Measurements from ENCODE around the gene NANOS3. TPM values are rescaled to one million over a fixed set of nuclear protein-coding genes. Genes with fewer than 3 reads are reported as not detected.

The NANOS3 gene
- total and polyA plus RNA-seq, 4 experiments from 2014 or later = not detected

GRCh38 chr19:13885826-13886365 lies 9.0 kb downstream of the NANOS3 start:
- POLR2A ChIA-PET (ENCODE audit: partially characterized antibody) = no interaction called here
- H3K4me3 Mint-ChIP-seq = peak overlapping the region in 1 of 8 donors; percentile 41
- CTCF ChIA-PET (ENCODE audit: partially characterized antibody) = interaction anchor here (0.6 to 11.8 kb wide), 5 partner anchors 17 to 214 kb away, joined by 3 to 111 read pairs (median 6); no protein-coding TSS in a partner anchor
- DNase-seq = no peak
- no peak overlapping the region for H3K27ac ChIP-seq (ENCODE audit: low read depth, low read length)
- H3K27me3 Mint-ChIP-seq = no peaks in the 10 kb centered on the region
- H3K36me3 Mint-ChIP-seq = no peaks in the 10 kb centered on the region
- H3K27ac Mint-ChIP-seq = peak overlapping the region in 1 of 7 donors; percentile 68
- peaks cover 32% of the 10 kb centered on the region for H3K4me1 ChIP-seq (ENCODE audit: insufficient read depth, low read length)
- H3K9me3 ChIP-seq (ENCODE audit: control insufficient read depth in 1 of 2, low read length in 2 of 2) = no peaks in the 10 kb centered on the region
- H3K9me3 Mint-ChIP-seq = no peaks in the 10 kb centered on the region
- H3K27me3 ChIP-seq (ENCODE audit: insufficient read depth, low read length) = no peaks in the 10 kb centered on the region
- H3K4me3 ChIP-seq (ENCODE audit: low read length in 2 of 2) = no peak overlapping the region
- H3K36me3 ChIP-seq (ENCODE audit: insufficient read depth, low read length) = no peaks in the 10 kb centered on the region
- peaks cover 14 to 39% (median 28%) of the 10 kb centered on the region in 4 donors for H3K4me1 Mint-ChIP-seq
- intact Hi-C loops (cut with micrococcal nuclease) = no loop called here

DNA sequence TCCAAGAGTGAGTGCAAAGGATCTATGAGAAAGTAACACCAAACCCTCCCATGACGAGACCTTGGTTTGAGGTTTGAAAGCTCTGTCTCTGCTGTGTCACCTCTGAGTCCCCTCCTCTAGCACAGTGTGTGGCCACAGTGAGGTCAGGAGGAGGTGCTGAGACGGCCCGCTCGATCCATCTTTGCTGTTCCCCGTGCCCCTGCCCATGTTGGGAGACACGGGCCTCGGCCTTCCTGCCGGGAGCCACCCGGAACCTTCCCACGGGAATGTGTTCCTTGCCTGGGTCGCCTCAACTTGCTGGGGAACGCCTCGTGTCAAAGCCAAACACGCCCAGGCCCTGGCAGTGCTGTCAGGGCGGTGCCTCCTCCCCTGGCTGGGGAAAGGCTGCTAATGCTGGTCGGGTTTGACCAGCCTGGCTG lies 10.1 kb downstream of the NANOS3 start:
- H3K4me3 Mint-ChIP-seq = peak overlapping the region in 1 of 8 donors; percentile 7
- Histone ChIP-seq H3K9me3 (ENCODE audit: control insufficient read depth in 1 of 2, low read length in 2 of 2) (no peaks in the 10 kb centered on the region), H3K36me3 (ENCODE audit: insufficient read depth, low read length) (no peaks in the 10 kb centered on the region), H3K4me3 (ENCODE audit: low read length in 2 of 2) (no peak overlapping the region), H3K27me3 (ENCODE audit: insufficient read depth, low read length) (no peaks in the 10 kb centered on the region), H3K4me1 (ENCODE audit: insufficient read depth, low read length) (peaks cover 20% of the 10 kb centered on the region), H3K27ac (ENCODE audit: low read depth, low read length) (no peak overlapping the region)
- intact Hi-C loops (cut with micrococcal nuclease) = no loop called here
- peak in 3 of 5 donors; percentile 24 to 64 (median 30) for DNase-seq
- H3K9me3 Mint-ChIP-seq = no peaks in the 10 kb centered on the region
- CTCF ChIA-PET (ENCODE audit: partially characterized antibody) = interaction anchor here (1.6 to 11.8 kb wide), 4 partner anchors 16 to 188 kb away, joined by 5 to 111 read pairs (median 6); no protein-coding TSS in a partner anchor
- POLR2A ChIA-PET (ENCODE audit: partially characterized antibody) = interaction anchor here (0.5 kb wide), 1 partner anchor 44 kb away, joined by 3 read pairs; no protein-coding TSS in a partner anchor
- no peaks in the 10 kb centered on the region for H3K36me3 Mint-ChIP-seq
- peak overlapping the region in 5 of 7 donors; percentile 30 to 66 (median 50) for H3K27ac Mint-ChIP-seq
- H3K4me1 Mint-ChIP-seq = peaks cover 7 to 28% (median 17%) of the 10 kb centered on the region in 4 donors
- no peaks in the 10 kb centered on the region for H3K27me3 Mint-ChIP-seq

- Mint-ChIP-seq H3K9me3 (no peaks in the 10 kb centered on the region), H3K27me3 (no peaks in the 10 kb centered on the region), H3K36me3 (no peaks in the 10 kb centered on the region), H3K4me3 (no peak overlapping the region), H3K4me1 (peaks cover 4 to 23% (median 13%) of the 10 kb centered on the region in 4 donors), H3K27ac (peak overlapping the region in 3 of 7 donors; percentile 23 to 66 (median 30))
- ChIA-PET CTCF (ENCODE audit: partially characterized antibody) (interaction anchor here (1.8 to 11.8 kb wide), 3 partner anchors 25 to 188 kb away, joined by 5 to 111 read pairs (median 6); no protein-coding TSS in a partner anchor), POLR2A (ENCODE audit: partially characterized antibody) (interaction anchor here (0.5 kb wide), 1 partner anchor 44 kb away, joined by 3 read pairs; no protein-coding TSS in a partner anchor)
- no peaks in the 10 kb centered on the region for H3K36me3 ChIP-seq (ENCODE audit: insufficient read depth, low read length)
- intact Hi-C loops (cut with micrococcal nuclease) = no loop called here
- peaks cover 16% of the 10 kb centered on the region for H3K4me1 ChIP-seq (ENCODE audit: insufficient read depth, low read length)
- no peak overlapping the region for H3K4me3 ChIP-seq (ENCODE audit: low read length in 2 of 2)
- no peak overlapping the region for H3K27ac ChIP-seq (ENCODE audit: low read depth, low read length)
- no peaks in the 10 kb centered on the region for H3K9me3 ChIP-seq (ENCODE audit: control insufficient read depth in 1 of 2, low read length in 2 of 2)
- H3K27me3 ChIP-seq (ENCODE audit: insufficient read depth, low read length) = no peaks in the 10 kb centered on the region
- DNase-seq = no peak
Observed at GRCh38 chr19:13887517-13887916, 10.6 kb downstream of the NANOS3 start.

DNA sequence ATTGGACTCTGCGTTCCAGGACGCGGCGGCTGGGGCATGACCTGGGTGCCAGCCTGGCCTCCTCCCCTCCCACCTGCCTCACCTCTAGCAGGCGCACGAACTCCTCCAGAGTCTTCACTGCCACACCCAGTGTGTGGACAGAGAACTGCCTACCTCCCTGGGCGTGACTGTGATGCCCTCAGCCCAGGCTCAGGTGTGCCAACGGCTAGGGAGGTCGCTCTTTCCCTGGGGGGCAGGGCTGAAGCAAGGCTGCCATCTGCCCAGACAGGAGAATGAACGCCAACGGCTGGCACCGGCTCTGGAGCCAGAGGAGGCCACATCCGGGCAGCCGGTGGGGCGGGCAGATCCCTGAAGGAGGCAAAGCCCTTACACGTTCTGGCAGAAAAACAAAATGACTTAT lies 11.3 kb downstream of the NANOS3 start:
- DNase-seq = no peak
- H3K4me3 ChIP-seq (ENCODE audit: low read length in 2 of 2) = no peak overlapping the region
- H3K27ac Mint-ChIP-seq = no peak overlapping the region
- peaks cover 0 to 3% of the 10 kb centered on the region in 2 donors for H3K36me3 Mint-ChIP-seq
- ChIA-PET POLR2A (ENCODE audit: partially characterized antibody) (interaction anchor here (1.0 kb wide), 1 partner anchor 144 kb away, joined by 3 read pairs; the partner anchor contains the start of gene IL27RA), CTCF (ENCODE audit: partially characterized antibody) (interaction anchor here (2.2 to 11.8 kb wide), 2 partner anchors 26 to 157 kb away, joined by 5 to 111 read pairs; no protein-coding TSS in a partner anchor)
- no peak overlapping the region for H3K4me3 Mint-ChIP-seq
- no peaks in the 10 kb centered on the region for H3K9me3 Mint-ChIP-seq
- no peaks in the 10 kb centered on the region for H3K27me3 Mint-ChIP-seq
- peaks cover 8% of the 10 kb centered on the region for H3K4me1 ChIP-seq (ENCODE audit: insufficient read depth, low read length)
- H3K27me3 ChIP-seq (ENCODE audit: insufficient read depth, low read length) = no peaks in the 10 kb centered on the region
- intact Hi-C loops (cut with micrococcal nuclease) = no loop called here
- no peak overlapping the region for H3K27ac ChIP-seq (ENCODE audit: low read depth, low read length)
- no peaks in the 10 kb centered on the region for H3K36me3 ChIP-seq (ENCODE audit: insufficient read depth, low read length)
- H3K4me1 Mint-ChIP-seq = peaks cover 2 to 15% (median 9%) of the 10 kb centered on the region in 4 donors
- no peaks in the 10 kb centered on the region for H3K9me3 ChIP-seq (ENCODE audit: control insufficient read depth in 1 of 2, low read length in 2 of 2)

- ChIA-PET CTCF (ENCODE audit: partially characterized antibody) (no interaction called here), POLR2A (ENCODE audit: partially characterized antibody) (interaction anchor here (0.6 kb wide), 1 partner anchor 9 kb away, joined by 3 read pairs; no protein-coding TSS in a partner anchor)
- H3K4me3 ChIP-seq (ENCODE audit: low read length in 2 of 2) = no peak overlapping the region
- intact Hi-C loops (cut with micrococcal nuclease) = no loop called here
- no peaks in the 10 kb centered on the region for H3K9me3 Mint-ChIP-seq
- no peak overlapping the region for H3K27ac Mint-ChIP-seq
- H3K36me3 Mint-ChIP-seq = peaks cover 0 to 3% of the 10 kb centered on the region in 2 donors
- no peaks in the 10 kb centered on the region for H3K9me3 ChIP-seq (ENCODE audit: control insufficient read depth in 1 of 2, low read length in 2 of 2)
- no peak overlapping the region for H3K4me3 Mint-ChIP-seq
- H3K4me1 Mint-ChIP-seq = peaks cover 0 to 7% (median 3%) of the 10 kb centered on the region in 4 donors
- no peak for DNase-seq
- no peak overlapping the region for H3K27ac ChIP-seq (ENCODE audit: low read depth, low read length)
- H3K36me3 ChIP-seq (ENCODE audit: insufficient read depth, low read length) = no peaks in the 10 kb centered on the region
- peaks cover 5% of the 10 kb centered on the region for H3K4me1 ChIP-seq (ENCODE audit: insufficient read depth, low read length)
- no peaks in the 10 kb centered on the region for H3K27me3 Mint-ChIP-seq
- H3K27me3 ChIP-seq (ENCODE audit: insufficient read depth, low read length) = no peaks in the 10 kb centered on the region
Observed at GRCh38 chr19:13890136-13890535, 13.2 kb downstream of the NANOS3 start.

DNA sequence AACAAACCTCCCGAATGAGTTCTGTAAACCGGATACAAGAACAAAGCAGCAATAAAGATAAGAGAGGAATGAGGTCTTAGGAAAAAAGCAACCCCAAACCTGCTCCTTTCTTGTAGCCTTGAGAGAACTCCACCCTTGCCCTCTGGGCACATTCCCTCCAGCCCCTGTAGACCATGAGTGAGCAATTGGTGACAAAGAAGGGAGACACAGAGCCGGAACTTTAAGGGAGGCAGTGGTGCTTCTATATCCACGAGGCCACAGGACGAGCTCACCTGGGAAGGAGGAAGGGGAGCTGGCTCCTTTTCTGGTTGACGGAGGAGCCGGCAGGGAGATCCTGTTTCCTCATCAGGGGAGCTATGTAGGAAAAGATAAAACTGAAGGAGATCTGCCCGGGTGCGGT lies 15.9 kb downstream of the NANOS3 start:
- no peak for DNase-seq
- H3K9me3 ChIP-seq (ENCODE audit: control insufficient read depth in 1 of 2, low read length in 2 of 2) = no peaks in the 10 kb centered on the region

GRCh38 chr19:13894552-13894951 lies 17.6 kb downstream of the NANOS3 start:
- H3K4me1 Mint-ChIP-seq = no peaks in the 10 kb centered on the region

More for the DNA sequence above, 15.9 kb downstream of the NANOS3 start:
- ChIA-PET POLR2A (ENCODE audit: partially characterized antibody) (interaction anchor here (0.8 kb wide), 1 partner anchor 10 kb away, joined by 3 read pairs; no protein-coding TSS in a partner anchor), CTCF (ENCODE audit: partially characterized antibody) (interaction anchor here (1.1 kb wide), 1 partner anchor 9 kb away, joined by 3 read pairs; no protein-coding TSS in a partner anchor)
- Mint-ChIP-seq H3K9me3 (no peaks in the 10 kb centered on the region), H3K27ac (peak overlapping the region in 2 of 7 donors; percentile 22 to 77), H3K4me1 (no peaks in the 10 kb centered on the region), H3K4me3 (no peak overlapping the region), H3K36me3 (peaks cover 0 to 3% of the 10 kb centered on the region in 2 donors), H3K27me3 (no peaks in the 10 kb centered on the region)
- Histone ChIP-seq H3K4me3 (ENCODE audit: low read length in 2 of 2) (no peak overlapping the region), H3K4me1 (ENCODE audit: insufficient read depth, low read length) (no peaks in the 10 kb centered on the region), H3K36me3 (ENCODE audit: insufficient read depth, low read length) (no peaks in the 10 kb centered on the region), H3K27me3 (ENCODE audit: insufficient read depth, low read length) (no peaks in the 10 kb centered on the region), H3K27ac (ENCODE audit: low read depth, low read length) (no peak overlapping the region)
- intact Hi-C loops (cut with micrococcal nuclease) = no loop called here

More at GRCh38 chr19:13894552-13894951, 17.6 kb downstream of the NANOS3 start:
- Histone ChIP-seq H3K36me3 (ENCODE audit: insufficient read depth, low read length) (no peaks in the 10 kb centered on the region), H3K4me3 (ENCODE audit: low read length in 2 of 2) (no peak overlapping the region), H3K4me1 (ENCODE audit: insufficient read depth, low read length) (no peaks in the 10 kb centered on the region), H3K27ac (ENCODE audit: low read depth, low read length) (no peak overlapping the region), H3K9me3 (ENCODE audit: control insufficient read depth in 1 of 2, low read length in 2 of 2) (no peaks in the 10 kb centered on the region), H3K27me3 (ENCODE audit: insufficient read depth, low read length) (no peaks in the 10 kb centered on the region)
- ChIA-PET CTCF (ENCODE audit: partially characterized antibody) (interaction anchor here (1.2 kb wide), 1 partner anchor 166 kb away, joined by 3 read pairs; no protein-coding TSS in a partner anchor), POLR2A (ENCODE audit: partially characterized antibody) (no interaction called here)
- DNase-seq = no peak
- no peaks in the 10 kb centered on the region for H3K9me3 Mint-ChIP-seq
- H3K4me3 Mint-ChIP-seq = no peak overlapping the region
- H3K36me3 Mint-ChIP-seq = peaks cover 0 to 3% of the 10 kb centered on the region in 2 donors
- no peaks in the 10 kb centered on the region for H3K27me3 Mint-ChIP-seq
- H3K27ac Mint-ChIP-seq = no peak overlapping the region
- intact Hi-C loops (cut with micrococcal nuclease) = no loop called here
